D721Med (cell line): Measurements from ENCODE around the gene CEP170B.
"Not testable (repeated sequence)": the region's sequence is repeated elsewhere in the genome, so short reads cannot be mapped to it uniquely, and the experiment has no call there.

Source experiments
- DNase-seq: peaks from one replicate; pipeline ENCODE4 v3.0.0; 2011; ENCODE audit warnings: low spot score; ENCODE audit not compliant: insufficient read length
- FAIRE-seq: peaks from 2 replicates; lab custom pipeline; 2011; peaks lifted over from hg19 to GRCh38; lab: Jason Lieb, UNC
- CTCF ChIP-seq: IDR thresholded peaks from 2 replicates; pipeline ENCODE4 v1.5.1; 2012; ENCODE audit warnings: mild to moderate bottlenecking, control low read depth; ENCODE audit not compliant: insufficient read depth; ENCODE audit errors: missing control alignments

Gene CEP170B

DNA sequence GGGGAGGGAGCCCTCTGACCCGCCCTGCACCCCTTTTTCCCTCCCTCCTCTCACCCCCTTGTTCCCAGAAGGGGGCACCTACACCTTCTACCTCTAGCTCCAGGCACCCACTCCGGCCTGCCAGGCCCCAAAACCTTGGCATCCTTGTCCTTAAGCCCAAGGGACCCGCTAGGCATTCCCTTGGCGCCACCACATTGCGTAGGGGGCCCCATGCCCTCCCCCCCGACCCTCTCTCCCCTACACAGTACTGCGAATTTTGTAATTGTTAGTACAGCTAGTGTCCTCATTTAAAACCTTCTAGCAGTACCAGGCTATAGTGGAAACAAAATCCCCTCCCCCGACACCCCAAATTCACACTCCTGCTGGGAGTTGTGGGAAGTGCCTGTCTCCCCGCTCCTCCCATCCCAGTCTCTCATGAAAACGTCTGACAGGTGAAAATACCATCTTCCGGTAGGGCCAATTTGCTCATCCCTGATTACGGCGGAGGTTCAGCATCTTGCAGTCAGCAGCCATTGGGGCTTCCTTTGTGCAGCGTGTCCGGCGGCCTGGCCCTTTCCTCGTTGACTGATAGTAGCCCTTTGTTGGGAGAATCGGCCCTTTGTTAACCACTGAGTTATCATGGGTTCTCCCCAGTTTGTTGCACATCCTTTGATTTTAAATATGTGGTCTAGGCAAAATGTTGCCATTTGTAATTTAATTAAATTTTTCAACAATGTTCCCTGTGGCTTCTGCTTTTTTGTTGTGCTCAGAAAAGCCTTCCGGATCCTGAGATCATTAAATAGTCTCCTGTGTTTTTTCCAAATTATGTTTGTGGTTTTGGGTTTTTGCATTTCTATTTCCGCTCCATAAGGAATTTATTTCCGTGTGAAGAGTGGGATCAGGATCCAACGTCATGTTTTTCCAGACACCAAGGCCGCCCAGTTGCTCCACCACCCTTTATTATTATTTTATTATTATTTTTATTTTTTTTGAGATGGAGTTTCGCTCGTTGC is 7.9 kb upstream of the CEP170B start:
- no peak for DNase-seq
- no peak for FAIRE-seq
- no peak for TF ChIP-seq CTCF

- not testable (repeated sequence) for DNase-seq, FAIRE-seq
Measured at GRCh38 chr14:104857931-104858330, 7.1 kb upstream of the CEP170B start.

- TF ChIP-seq CTCF: no peak
- FAIRE-seq (no peak), DNase-seq (no peak)
Measured at GRCh38 chr14:104858811-104859426, 6.1 kb upstream of the CEP170B start.

GRCh38 chr14:104859900-104860299 is 5.2 kb upstream of the CEP170B start:
- no peak for TF ChIP-seq CTCF
- DNase-seq (no peak), FAIRE-seq (no peak)

GRCh38 chr14:104860414-104860813 is 4.7 kb upstream of the CEP170B start:
- no peak for TF ChIP-seq CTCF
- no peak for DNase-seq
- FAIRE-seq: no peak

GRCh38 chr14:104863131-104863862 is 1.8 kb upstream of the CEP170B start:
- DNase-seq: no peak
- FAIRE-seq: no peak
- no peak for TF ChIP-seq CTCF

- no peak for DNase-seq
- no peak for FAIRE-seq
- TF ChIP-seq CTCF: no peak
Measured at GRCh38 chr14:104863923-104864266, 1.2 kb upstream of the CEP170B start.
